ENCODE data around the gene SUCLG2.

SUCLG2 gene

DNA sequence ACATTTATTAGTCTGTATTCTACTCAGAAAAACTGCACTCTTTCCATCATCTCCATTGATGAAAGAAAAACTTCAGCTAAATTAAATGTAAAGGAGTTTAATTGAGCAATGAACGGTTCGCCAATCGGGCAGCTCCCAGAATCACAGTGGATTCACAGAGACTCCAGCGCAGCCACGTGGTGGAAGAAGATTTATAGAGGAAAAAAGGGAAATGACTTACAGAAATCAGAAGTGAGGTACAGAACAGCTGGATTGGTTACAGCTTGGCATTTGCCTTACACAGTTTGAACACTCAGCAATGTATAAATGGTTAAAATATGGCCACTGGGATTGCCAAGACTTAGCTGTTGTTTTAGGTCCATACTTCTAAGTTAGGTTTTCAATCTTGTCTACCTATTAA, 2.8 kb upstream of the SUCLG2 start (continued):
- no peak for TF ChIP-seq ZFP41 (tag by site-specific recombination; IDR thresholded peaks at IDR 0.05; ENCODE audit: borderline replicate concordance)

DNA sequence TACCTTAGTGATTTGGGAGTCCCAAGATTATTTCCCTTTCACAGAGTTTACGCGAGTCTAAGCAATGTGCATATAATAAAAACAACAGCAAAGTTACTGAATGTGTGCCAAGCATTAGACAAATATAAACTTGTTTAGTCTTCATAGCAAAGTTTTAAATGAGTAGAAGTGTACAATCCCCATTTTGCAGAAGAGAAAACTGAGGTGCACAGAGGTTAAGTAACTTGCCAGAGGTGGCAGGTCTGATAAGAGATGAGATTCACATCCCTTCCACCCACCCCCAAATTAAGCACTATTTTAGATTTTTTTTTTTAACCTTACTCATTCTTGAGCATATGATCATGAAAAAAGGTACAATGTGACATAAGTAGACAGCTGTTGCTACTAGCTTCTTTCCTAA, 2.2 kb upstream of the SUCLG2 start:
- Histone ChIP-seq H3K9me3 (ENCODE audit: control insufficient read depth, insufficient read depth, low read depth, low read length) (no peaks in the 10 kb centered on the region), H3K36me3 (ENCODE audit: control insufficient read depth in 2 of 2, insufficient read depth in 1 of 2, low read length in 2 of 2) (peaks cover 0 to 3% of the 10 kb centered on the region in 2 experiments; a peak in 1 of 3 replicates), H3K4me3 (ENCODE audit: low read depth, low read length) (no peak overlapping the region), H3K4me1 (ENCODE audit: control insufficient read depth, insufficient read depth, low read length) (no peaks in the 10 kb centered on the region), H3K27ac (ENCODE audit: extremely low read depth, low read depth, low read length) (no peak overlapping the region)
- POLR2A ChIA-PET = no interaction called here
- CTCF ChIA-PET = no interaction called here
- TF ChIP-seq, protein P1, sequence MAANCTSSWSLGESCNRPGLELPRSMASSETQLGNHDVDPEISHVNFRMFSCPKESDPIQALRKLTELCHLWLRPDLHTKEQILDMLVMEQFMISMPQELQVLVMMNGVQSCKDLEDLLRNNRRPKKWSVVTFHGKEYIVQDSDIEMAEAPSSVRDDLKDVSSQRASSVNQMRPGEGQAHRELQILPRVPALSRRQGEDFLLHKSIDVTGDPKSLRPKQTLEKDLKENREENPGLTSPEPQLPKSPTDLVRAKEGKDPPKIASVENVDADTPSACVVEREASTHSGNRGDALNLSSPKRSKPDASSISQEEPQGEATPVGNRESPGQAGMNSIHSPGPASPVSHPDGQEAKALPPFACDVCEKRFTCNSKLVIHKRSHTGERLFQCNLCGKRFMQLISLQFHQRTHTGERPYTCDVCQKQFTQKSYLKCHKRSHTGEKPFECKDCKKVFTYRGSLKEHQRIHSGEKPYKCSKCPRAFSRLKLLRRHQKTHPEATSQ (tag by site-specific recombination; IDR thresholded peaks at IDR 0.05) = no peak
- TF ChIP-seq ZNF521 (tag by site-specific recombination; IDR thresholded peaks at IDR 0.05) (no peak), ZNF239 (tag by site-specific recombination; IDR thresholded peaks at IDR 0.05) (no peak), ZNF132 (tag by site-specific recombination; IDR thresholded peaks at IDR 0.05; ENCODE audit: borderline replicate concordance) (no peak), OVOL3 (tag by site-specific recombination; IDR thresholded peaks at IDR 0.05) (no peak), ZSCAN30 (tag by site-specific recombination; IDR thresholded peaks at IDR 0.05) (no peak), PRDM1 (tag by site-specific recombination; IDR thresholded peaks at IDR 0.05) (no peak), ZNF654 (tag by site-specific recombination; IDR thresholded peaks at IDR 0.05; ENCODE audit: low read depth) (no peak), KLF10 (tag by site-specific recombination; IDR thresholded peaks at IDR 0.05) (no peak), ZBTB21 (tag by site-specific recombination; IDR thresholded peaks at IDR 0.05) (no peak), GLIS1 (tag by site-specific recombination; IDR thresholded peaks at IDR 0.05) (no peak), MYNN (tag by site-specific recombination; IDR thresholded peaks at IDR 0.05; ENCODE audit: borderline replicate concordance) (no peak), ZNF146 (tag by site-specific recombination; IDR thresholded peaks at IDR 0.05) (no peak), ZIC2 (tag by site-specific recombination; IDR thresholded peaks at IDR 0.05) (no peak), ZNF501 (tag by site-specific recombination; IDR thresholded peaks at IDR 0.05) (no peak), ZNF658 (tag by site-specific recombination; IDR thresholded peaks at IDR 0.05) (no peak), GLIS2 (tag by site-specific recombination; IDR thresholded peaks at IDR 0.05) (no peak), ZBTB17 (tag by site-specific recombination; IDR thresholded peaks at IDR 0.05) (no peak)
- TF ChIP-seq, protein P2, sequence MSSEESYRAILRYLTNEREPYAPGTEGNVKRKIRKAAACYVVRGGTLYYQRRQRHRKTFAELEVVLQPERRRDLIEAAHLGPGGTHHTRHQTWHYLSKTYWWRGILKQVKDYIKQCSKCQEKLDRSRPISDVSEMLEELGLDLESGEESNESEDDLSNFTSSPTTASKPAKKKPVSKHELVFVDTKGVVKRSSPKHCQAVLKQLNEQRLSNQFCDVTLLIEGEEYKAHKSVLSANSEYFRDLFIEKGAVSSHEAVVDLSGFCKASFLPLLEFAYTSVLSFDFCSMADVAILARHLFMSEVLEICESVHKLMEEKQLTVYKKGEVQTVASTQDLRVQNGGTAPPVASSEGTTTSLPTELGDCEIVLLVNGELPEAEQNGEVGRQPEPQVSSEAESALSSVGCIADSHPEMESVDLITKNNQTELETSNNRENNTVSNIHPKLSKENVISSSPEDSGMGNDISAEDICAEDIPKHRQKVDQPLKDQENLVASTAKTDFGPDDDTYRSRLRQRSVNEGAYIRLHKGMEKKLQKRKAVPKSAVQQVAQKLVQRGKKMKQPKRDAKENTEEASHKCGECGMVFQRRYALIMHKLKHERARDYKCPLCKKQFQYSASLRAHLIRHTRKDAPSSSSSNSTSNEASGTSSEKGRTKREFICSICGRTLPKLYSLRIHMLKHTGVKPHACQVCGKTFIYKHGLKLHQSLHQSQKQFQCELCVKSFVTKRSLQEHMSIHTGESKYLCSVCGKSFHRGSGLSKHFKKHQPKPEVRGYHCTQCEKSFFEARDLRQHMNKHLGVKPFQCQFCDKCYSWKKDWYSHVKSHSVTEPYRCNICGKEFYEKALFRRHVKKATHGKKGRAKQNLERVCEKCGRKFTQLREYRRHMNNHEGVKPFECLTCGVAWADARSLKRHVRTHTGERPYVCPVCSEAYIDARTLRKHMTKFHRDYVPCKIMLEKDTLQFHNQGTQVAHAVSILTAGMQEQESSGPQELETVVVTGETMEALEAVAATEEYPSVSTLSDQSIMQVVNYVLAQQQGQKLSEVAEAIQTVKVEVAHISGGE (tag by site-specific recombination; conservative IDR thresholded peaks at IDR 0.05; ENCODE audit: low read depth) = no peak

DNA sequence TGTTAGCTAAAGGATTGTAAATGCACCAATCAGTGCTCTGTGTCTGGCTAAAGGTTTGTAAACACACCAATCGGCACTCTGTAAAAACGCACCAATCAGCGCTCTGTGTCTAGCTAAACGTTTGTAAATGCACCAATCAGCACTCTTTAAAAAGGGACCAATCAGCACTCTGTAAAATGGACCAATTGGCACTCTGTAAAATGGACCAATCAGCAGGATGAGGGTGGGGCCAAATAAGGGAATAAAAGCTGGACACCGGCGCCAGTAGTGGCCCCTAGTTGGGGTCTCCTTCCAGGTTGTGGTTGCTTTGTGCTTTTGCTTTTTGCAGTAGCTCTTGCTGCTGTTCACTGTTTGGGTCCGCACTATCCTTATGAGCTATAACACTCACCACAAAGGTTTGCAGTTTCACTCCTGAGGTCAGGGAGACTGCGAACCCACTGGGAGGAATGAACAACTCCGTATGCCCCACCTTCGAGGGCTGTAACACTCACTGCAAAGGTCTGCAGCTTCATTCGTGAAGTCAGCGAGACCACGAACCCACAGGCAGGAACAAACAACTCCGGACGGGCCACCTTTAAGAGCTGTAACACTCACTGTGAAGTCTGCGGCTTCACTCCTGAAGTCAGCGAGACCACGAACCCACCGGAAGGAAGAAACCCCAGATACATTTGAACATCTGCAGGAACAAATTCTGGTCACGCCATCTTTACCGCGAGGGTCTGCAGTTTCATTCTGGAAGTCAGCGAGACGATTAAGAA, 1.1 kb upstream of the SUCLG2 start:
- TF ChIP-seq ZNF16 (tag by site-specific recombination; IDR thresholded peaks at IDR 0.05; ENCODE audit: low read depth) (no peak), SP2 (tag by site-specific recombination; IDR thresholded peaks at IDR 0.05) (peak; percentile 49)
- CTCF ChIA-PET = no interaction called here
- POLR2A ChIA-PET = no interaction called here
- Histone ChIP-seq H3K4me3 (ENCODE audit: low read depth, low read length) (no peak overlapping the region), H3K9me3 (ENCODE audit: control insufficient read depth, insufficient read depth, low read depth, low read length) (no peaks in the 10 kb centered on the region), H3K27ac (ENCODE audit: extremely low read depth, low read depth, low read length) (no peak overlapping the region), H3K36me3 (ENCODE audit: control insufficient read depth in 2 of 2, insufficient read depth in 1 of 2, low read length in 2 of 2) (peaks cover 0 to 3% of the 10 kb centered on the region in 2 experiments; a peak in 1 of 3 replicates), H3K4me1 (ENCODE audit: control insufficient read depth, insufficient read depth, low read length) (no peaks in the 10 kb centered on the region)
